ENCODE results near the gene ITGB3.

DNA sequence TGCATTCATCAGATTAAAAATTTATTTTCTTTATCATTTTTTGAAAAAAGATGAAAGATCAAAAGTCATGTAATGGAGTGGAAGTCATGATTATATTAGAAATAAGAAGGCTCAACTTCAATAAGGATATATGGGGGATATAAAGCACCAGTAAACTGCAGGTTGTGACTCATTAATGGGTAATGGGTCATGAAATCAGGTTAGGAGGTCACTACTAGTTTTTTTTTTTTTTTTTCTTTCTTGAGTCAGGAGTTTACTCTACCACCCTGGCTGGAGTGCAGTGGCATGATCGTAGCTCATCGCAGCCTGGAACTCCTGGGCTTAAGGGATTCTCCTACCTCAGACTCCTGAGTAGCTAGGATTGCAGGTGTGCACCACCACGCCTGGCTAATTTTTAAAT, 84.4 kb downstream of the ITGB3 start:
- TF ChIP-seq, protein P1, sequence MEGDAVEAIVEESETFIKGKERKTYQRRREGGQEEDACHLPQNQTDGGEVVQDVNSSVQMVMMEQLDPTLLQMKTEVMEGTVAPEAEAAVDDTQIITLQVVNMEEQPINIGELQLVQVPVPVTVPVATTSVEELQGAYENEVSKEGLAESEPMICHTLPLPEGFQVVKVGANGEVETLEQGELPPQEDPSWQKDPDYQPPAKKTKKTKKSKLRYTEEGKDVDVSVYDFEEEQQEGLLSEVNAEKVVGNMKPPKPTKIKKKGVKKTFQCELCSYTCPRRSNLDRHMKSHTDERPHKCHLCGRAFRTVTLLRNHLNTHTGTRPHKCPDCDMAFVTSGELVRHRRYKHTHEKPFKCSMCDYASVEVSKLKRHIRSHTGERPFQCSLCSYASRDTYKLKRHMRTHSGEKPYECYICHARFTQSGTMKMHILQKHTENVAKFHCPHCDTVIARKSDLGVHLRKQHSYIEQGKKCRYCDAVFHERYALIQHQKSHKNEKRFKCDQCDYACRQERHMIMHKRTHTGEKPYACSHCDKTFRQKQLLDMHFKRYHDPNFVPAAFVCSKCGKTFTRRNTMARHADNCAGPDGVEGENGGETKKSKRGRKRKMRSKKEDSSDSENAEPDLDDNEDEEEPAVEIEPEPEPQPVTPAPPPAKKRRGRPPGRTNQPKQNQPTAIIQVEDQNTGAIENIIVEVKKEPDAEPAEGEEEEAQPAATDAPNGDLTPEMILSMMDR (IDR thresholded peaks at IDR 0.05), result no peak
- TF ChIP-seq RCOR1 (IDR thresholded peaks at IDR 0.05; ENCODE audit: low read length), result no peak
- TF ChIP-seq, protein P2, sequence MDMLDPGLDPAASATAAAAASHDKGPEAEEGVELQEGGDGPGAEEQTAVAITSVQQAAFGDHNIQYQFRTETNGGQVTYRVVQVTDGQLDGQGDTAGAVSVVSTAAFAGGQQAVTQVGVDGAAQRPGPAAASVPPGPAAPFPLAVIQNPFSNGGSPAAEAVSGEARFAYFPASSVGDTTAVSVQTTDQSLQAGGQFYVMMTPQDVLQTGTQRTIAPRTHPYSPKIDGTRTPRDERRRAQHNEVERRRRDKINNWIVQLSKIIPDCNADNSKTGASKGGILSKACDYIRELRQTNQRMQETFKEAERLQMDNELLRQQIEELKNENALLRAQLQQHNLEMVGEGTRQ (IDR thresholded peaks at IDR 0.05; ENCODE audit: borderline replicate concordance, low read depth, low read length), result no peak
- no peak for TF ChIP-seq YY1 (IDR thresholded peaks at IDR 0.05; ENCODE audit: low read depth)
- no peak for TF ChIP-seq TAF1 (IDR thresholded peaks at IDR 0.05; ENCODE audit: borderline replicate concordance, low read depth, low read length)
- TF ChIP-seq, protein P3, sequence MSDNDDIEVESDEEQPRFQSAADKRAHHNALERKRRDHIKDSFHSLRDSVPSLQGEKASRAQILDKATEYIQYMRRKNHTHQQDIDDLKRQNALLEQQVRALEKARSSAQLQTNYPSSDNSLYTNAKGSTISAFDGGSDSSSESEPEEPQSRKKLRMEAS (IDR thresholded peaks at IDR 0.05; ENCODE audit: low read depth), result no peak
- TF ChIP-seq, protein P4, sequence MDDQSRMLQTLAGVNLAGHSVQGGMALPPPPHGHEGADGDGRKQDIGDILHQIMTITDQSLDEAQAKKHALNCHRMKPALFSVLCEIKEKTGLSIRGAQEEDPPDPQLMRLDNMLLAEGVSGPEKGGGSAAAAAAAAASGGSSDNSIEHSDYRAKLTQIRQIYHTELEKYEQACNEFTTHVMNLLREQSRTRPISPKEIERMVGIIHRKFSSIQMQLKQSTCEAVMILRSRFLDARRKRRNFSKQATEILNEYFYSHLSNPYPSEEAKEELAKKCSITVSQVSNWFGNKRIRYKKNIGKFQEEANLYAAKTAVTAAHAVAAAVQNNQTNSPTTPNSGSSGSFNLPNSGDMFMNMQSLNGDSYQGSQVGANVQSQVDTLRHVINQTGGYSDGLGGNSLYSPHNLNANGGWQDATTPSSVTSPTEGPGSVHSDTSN (IDR thresholded peaks at IDR 0.05), result no peak
- TF ChIP-seq, protein P5, sequence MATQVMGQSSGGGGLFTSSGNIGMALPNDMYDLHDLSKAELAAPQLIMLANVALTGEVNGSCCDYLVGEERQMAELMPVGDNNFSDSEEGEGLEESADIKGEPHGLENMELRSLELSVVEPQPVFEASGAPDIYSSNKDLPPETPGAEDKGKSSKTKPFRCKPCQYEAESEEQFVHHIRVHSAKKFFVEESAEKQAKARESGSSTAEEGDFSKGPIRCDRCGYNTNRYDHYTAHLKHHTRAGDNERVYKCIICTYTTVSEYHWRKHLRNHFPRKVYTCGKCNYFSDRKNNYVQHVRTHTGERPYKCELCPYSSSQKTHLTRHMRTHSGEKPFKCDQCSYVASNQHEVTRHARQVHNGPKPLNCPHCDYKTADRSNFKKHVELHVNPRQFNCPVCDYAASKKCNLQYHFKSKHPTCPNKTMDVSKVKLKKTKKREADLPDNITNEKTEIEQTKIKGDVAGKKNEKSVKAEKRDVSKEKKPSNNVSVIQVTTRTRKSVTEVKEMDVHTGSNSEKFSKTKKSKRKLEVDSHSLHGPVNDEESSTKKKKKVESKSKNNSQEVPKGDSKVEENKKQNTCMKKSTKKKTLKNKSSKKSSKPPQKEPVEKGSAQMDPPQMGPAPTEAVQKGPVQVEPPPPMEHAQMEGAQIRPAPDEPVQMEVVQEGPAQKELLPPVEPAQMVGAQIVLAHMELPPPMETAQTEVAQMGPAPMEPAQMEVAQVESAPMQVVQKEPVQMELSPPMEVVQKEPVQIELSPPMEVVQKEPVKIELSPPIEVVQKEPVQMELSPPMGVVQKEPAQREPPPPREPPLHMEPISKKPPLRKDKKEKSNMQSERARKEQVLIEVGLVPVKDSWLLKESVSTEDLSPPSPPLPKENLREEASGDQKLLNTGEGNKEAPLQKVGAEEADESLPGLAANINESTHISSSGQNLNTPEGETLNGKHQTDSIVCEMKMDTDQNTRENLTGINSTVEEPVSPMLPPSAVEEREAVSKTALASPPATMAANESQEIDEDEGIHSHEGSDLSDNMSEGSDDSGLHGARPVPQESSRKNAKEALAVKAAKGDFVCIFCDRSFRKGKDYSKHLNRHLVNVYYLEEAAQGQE (IDR thresholded peaks at IDR 0.05; ENCODE audit: low read depth, low read length), result no peak
- TF ChIP-seq TEAD4 (IDR thresholded peaks at IDR 0.05; ENCODE audit: borderline replicate concordance, insufficient read depth), result no peak
- TF ChIP-seq RAD21 (IDR thresholded peaks at IDR 0.05; ENCODE audit: low read length), result no peak
- TF ChIP-seq MXI1 (IDR thresholded peaks at IDR 0.05; ENCODE audit: low read depth, low read length), result no peak
- TF ChIP-seq NFIC (IDR thresholded peaks at IDR 0.05; ENCODE audit: borderline replicate concordance), result no peak
